Inferior parietal cortex (tissue), 1 donor: ENCODE data around the gene COL6A3.

ENCODE experiments used
- DNase-seq: peaks from one replicate; pipeline ENCODE4 v3.0.0-alpha.2; 2016; ENCODE audit errors: extremely low spot score

COL6A3 gene

GRCh38 chr2:237294460-237294859 lies 119.5 kb downstream of the COL6A3 start:
- no peak for DNase-seq

GRCh38 chr2:237293978-237294377 lies 120.0 kb downstream of the COL6A3 start:
- DNase-seq, result no peak

- peak; percentile 58 for DNase-seq
Observed at GRCh38 chr2:237291138-237291792, 122.7 kb downstream of the COL6A3 start.

- no peak for DNase-seq
Observed at GRCh38 chr2:237290261-237290660, 123.7 kb downstream of the COL6A3 start.

GRCh38 chr2:237289139-237289538 lies 124.8 kb downstream of the COL6A3 start:
- no peak for DNase-seq

- no peak for DNase-seq
Observed at GRCh38 chr2:237287872-237288271, 126.1 kb downstream of the COL6A3 start.

GRCh38 chr2:237283131-237283928 lies 130.6 kb downstream of the COL6A3 start:
- no peak for DNase-seq

- no peak for DNase-seq
Observed at GRCh38 chr2:237282568-237283128, 131.3 kb downstream of the COL6A3 start.

- no peak for DNase-seq
Observed at GRCh38 chr2:237281836-237282306, 132.1 kb downstream of the COL6A3 start.

- no peak for DNase-seq
Observed at GRCh38 chr2:237280939-237281338, 133.0 kb downstream of the COL6A3 start.

- DNase-seq, result no peak
Observed at GRCh38 chr2:237280229-237280628, 133.7 kb downstream of the COL6A3 start.

- DNase-seq, result no peak
Observed at GRCh38 chr2:237279012-237279768, 134.8 kb downstream of the COL6A3 start.

GRCh38 chr2:237278568-237278967 lies 135.4 kb downstream of the COL6A3 start:
- no peak for DNase-seq

GRCh38 chr2:237276716-237277490 lies 137.1 kb downstream of the COL6A3 start:
- no peak for DNase-seq
